ENCODE data around the gene ANKRD13A. TPM values are rescaled to one million over a fixed set of nuclear protein-coding genes. Genes with fewer than 3 reads are reported as not detected.

ANKRD13A gene
- total RNA-seq, 1 experiment from 2014 or later, result 19.9 TPM

DNA sequence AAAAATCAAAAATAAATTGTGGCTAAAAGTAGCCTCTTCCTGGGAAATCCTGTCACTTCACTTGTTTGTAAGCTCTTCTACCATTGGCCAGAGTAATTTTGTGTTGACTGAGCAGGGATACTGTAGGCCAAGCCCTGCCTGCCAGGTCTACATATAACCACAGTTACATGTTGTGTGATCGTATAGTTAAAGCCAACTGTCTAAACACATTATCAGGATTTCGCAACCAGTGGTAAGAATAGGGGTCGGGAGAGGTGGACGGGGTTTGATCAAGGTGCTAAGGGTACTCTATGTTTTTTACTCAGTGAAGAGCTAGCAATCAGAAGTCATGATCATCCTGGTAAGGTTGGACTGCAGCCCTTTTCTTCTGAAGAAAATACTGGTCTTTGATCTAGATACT is 13.4 kb downstream of the ANKRD13A start:
- TF ChIP-seq, protein P1, sequence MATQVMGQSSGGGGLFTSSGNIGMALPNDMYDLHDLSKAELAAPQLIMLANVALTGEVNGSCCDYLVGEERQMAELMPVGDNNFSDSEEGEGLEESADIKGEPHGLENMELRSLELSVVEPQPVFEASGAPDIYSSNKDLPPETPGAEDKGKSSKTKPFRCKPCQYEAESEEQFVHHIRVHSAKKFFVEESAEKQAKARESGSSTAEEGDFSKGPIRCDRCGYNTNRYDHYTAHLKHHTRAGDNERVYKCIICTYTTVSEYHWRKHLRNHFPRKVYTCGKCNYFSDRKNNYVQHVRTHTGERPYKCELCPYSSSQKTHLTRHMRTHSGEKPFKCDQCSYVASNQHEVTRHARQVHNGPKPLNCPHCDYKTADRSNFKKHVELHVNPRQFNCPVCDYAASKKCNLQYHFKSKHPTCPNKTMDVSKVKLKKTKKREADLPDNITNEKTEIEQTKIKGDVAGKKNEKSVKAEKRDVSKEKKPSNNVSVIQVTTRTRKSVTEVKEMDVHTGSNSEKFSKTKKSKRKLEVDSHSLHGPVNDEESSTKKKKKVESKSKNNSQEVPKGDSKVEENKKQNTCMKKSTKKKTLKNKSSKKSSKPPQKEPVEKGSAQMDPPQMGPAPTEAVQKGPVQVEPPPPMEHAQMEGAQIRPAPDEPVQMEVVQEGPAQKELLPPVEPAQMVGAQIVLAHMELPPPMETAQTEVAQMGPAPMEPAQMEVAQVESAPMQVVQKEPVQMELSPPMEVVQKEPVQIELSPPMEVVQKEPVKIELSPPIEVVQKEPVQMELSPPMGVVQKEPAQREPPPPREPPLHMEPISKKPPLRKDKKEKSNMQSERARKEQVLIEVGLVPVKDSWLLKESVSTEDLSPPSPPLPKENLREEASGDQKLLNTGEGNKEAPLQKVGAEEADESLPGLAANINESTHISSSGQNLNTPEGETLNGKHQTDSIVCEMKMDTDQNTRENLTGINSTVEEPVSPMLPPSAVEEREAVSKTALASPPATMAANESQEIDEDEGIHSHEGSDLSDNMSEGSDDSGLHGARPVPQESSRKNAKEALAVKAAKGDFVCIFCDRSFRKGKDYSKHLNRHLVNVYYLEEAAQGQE (IDR thresholded peaks at IDR 0.05; ENCODE audit: low read depth), result no peak
- TF ChIP-seq, protein P2, sequence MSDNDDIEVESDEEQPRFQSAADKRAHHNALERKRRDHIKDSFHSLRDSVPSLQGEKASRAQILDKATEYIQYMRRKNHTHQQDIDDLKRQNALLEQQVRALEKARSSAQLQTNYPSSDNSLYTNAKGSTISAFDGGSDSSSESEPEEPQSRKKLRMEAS (IDR thresholded peaks at IDR 0.05), result no peak
- no peak for TF ChIP-seq TCF7L2 (IDR thresholded peaks at IDR 0.05; ENCODE audit: borderline replicate concordance, extremely low read depth, insufficient read depth, insufficient read length)
- TF ChIP-seq, protein P3, sequence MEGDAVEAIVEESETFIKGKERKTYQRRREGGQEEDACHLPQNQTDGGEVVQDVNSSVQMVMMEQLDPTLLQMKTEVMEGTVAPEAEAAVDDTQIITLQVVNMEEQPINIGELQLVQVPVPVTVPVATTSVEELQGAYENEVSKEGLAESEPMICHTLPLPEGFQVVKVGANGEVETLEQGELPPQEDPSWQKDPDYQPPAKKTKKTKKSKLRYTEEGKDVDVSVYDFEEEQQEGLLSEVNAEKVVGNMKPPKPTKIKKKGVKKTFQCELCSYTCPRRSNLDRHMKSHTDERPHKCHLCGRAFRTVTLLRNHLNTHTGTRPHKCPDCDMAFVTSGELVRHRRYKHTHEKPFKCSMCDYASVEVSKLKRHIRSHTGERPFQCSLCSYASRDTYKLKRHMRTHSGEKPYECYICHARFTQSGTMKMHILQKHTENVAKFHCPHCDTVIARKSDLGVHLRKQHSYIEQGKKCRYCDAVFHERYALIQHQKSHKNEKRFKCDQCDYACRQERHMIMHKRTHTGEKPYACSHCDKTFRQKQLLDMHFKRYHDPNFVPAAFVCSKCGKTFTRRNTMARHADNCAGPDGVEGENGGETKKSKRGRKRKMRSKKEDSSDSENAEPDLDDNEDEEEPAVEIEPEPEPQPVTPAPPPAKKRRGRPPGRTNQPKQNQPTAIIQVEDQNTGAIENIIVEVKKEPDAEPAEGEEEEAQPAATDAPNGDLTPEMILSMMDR (IDR thresholded peaks at IDR 0.05 in 2 of 3, conservative IDR thresholded peaks at IDR 0.05 in 1 of 3; ENCODE audit: borderline replicate concordance in 1 of 3, insufficient read depth in 1 of 3, low read depth in 2 of 3, low read length in 2 of 3), result no peak
- no peak for TF ChIP-seq EGR1 (IDR thresholded peaks at IDR 0.05; ENCODE audit: low read depth)
- TF ChIP-seq ELF1 (IDR thresholded peaks at IDR 0.05; ENCODE audit: borderline replicate concordance, low read depth), result no peak
- TF ChIP-seq SP1 (IDR thresholded peaks at IDR 0.05; ENCODE audit: low read depth), result no peak
- TF ChIP-seq CEBPB (IDR thresholded peaks at IDR 0.05; ENCODE audit: low read depth), result no peak
- no peak for TF ChIP-seq CBX3 (IDR thresholded peaks at IDR 0.05; ENCODE audit: low read depth)
- TF ChIP-seq FOSL1 (IDR thresholded peaks at IDR 0.05; ENCODE audit: low read depth), result no peak
- no peak for TF ChIP-seq JUND (IDR thresholded peaks at IDR 0.05)
- ATAC-seq (no peak), DNase-seq (ENCODE audit: low read depth, low spot score) (no peak)
- no peak overlapping the region for H3K4me3 ChIP-seq (replicated peaks in 1 of 2; ENCODE audit: low read depth in 1 of 2, low read length in 2 of 2)
- H3K27ac ChIP-seq (ENCODE audit: low read depth, low read length), result no peak overlapping the region
- no peaks in the 10 kb centered on the region for H4K20me1 ChIP-seq (ENCODE audit: insufficient read depth)
- ChIA-PET POLR2A (no interaction called here), CTCF (no interaction called here), RAD21 (ENCODE audit: low non-redundant PET in 1 of 2, low total read pairs in 2 of 2, uncharacterized antibody in 2 of 2, unreplicated experiment in 2 of 2) (no interaction called here)
- H3K9me3 ChIP-seq (ENCODE audit: control insufficient read depth in 1 of 2, insufficient read depth in 1 of 2, low read depth in 1 of 2, low read length in 2 of 2), result no peaks in the 10 kb centered on the region
- no peak overlapping the region for H3K9ac ChIP-seq (ENCODE audit: low read length)
- no peak overlapping the region for H3K4me2 ChIP-seq (ENCODE audit: low read length)
- H3K27me3 ChIP-seq (ENCODE audit: insufficient read depth, low read length), result no peaks in the 10 kb centered on the region
- no peaks in the 10 kb centered on the region for H3K4me1 ChIP-seq (ENCODE audit: control insufficient read depth in 1 of 2, insufficient read depth in 2 of 2, low read length in 2 of 2)
- BruUV-seq (replicated peaks), result no TSS peak
- intact Hi-C loops (cut with micrococcal nuclease), result no loop called here
- H2AFZ ChIP-seq (ENCODE audit: low read depth, low read length, poor library complexity, severe bottlenecking), result no peak overlapping the region
- H3K36me3 ChIP-seq (ENCODE audit: control insufficient read depth in 1 of 2, insufficient read depth in 2 of 2, low read length in 2 of 2), result peaks cover 3 to 6% of the 10 kb centered on the region in 2 experiments; a peak in 1 of 4 replicates
- H3K79me2 ChIP-seq (ENCODE audit: insufficient read depth, low read length), result peaks cover 13% of the 10 kb centered on the region
- H3K9me2 ChIP-seq (ENCODE audit: insufficient read depth), result no peaks in the 10 kb centered on the region
